Epithelial cell of alveolus of lung (primary cell): Measurements from ENCODE around the gene PSG7. TPM values are rescaled to one million over a fixed set of nuclear protein-coding genes. Genes with fewer than 3 reads are reported as not detected.

Experiments used
- total RNA-seq: library from RNA; depleted of rRNA; stranded (reverse); fragments of >200 nt; gene quantifications from 2 replicates; pipeline ENCODE4 v1.2.1, GENCODE V29; 2015

Gene PSG7
- total RNA-seq, result not detected in 2 replicates

GRCh38 chr19:42937107-42937506, at the start of gene PSG7:
TSS of gene PSG7 (minus strand) at chr19:42937207. CDS start at chr19:42937076, 131 bp downstream.

GRCh38 chr19:42917634-42918033, 19.4 kb downstream of the PSG7 start, which contains the start of gene PSG6:
TSS of gene PSG6 (minus strand) at chr19:42917894. CDS start at chr19:42917792, 102 bp downstream.

GRCh38 chr19:42879613-42880012, 57.4 kb downstream of the PSG7 start, which contains the start of gene PSG1:
TSS of gene PSG1 (minus strand) at chr19:42879713. CDS start at chr19:42879581, 132 bp downstream.

Other genes with a start within 250 kb of the PSG7 start
- gene PSG3, start 196.7 kb downstream of the PSG7 start, total RNA-seq, result not detected in 2 replicates
- gene PSG8, start 171.5 kb downstream of the PSG7 start, total RNA-seq, result not detected in 2 replicates
- gene PSG1, start 57.5 kb downstream of the PSG7 start, total RNA-seq, result not detected in 2 replicates
- gene PSG6, start 19.3 kb downstream of the PSG7 start, total RNA-seq, result not detected in 2 replicates
- not detected in 2 replicates for gene PSG11, start 89.3 kb upstream of the PSG7 start, total RNA-seq
- not detected in 2 replicates for gene PSG2, start 145.5 kb upstream of the PSG7 start, total RNA-seq
- not detected in 2 replicates for gene PSG5, start 249.3 kb upstream of the PSG7 start, total RNA-seq